OCI-LY1 (cell line): ENCODE measurements around the gene EXOC1L.

Experiments used
- EZH2 ChIP-seq: fragments of 200-600 bp; sonication (generic), shearing (Covaris generic); IDR thresholded peaks from 2 replicates; pipeline ENCODE4 v1.8.0; 2017; ENCODE audit warnings: borderline replicate concordance, mixed run types, mild to moderate bottlenecking, antibody characterized with exemption, low read length, moderate library complexity, mixed read lengths
- TF ChIP-seq, protein P1 (sequence below): fragments of 200-600 bp; sonication (generic), shearing (Covaris generic); IDR thresholded peaks from 2 replicates; pipeline ENCODE4 v1.5.1; 2017; ENCODE audit warnings: mild to moderate bottlenecking, antibody characterized with exemption, low read length, moderate library complexity, mixed read lengths

DNA sequence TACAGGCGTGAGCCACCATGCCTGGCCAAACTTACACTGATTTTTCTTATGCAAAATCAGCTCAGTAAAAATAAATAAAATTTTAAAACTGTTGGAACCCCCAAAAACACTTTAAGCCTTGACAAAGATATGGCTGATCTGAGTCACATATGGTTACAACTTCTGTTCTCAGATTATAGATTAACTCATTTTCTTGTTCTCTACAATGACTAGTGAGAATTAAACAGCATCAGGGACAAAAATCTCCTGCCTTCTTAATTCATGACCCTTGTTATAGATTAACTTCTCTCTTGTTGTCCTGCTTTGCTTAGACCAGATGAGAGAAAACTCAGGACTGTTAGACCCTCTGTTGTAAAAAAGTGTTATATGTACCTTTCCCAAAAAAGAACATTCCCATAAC, 24.2 kb upstream of the EXOC1L start:
- TF ChIP-seq, protein P1, sequence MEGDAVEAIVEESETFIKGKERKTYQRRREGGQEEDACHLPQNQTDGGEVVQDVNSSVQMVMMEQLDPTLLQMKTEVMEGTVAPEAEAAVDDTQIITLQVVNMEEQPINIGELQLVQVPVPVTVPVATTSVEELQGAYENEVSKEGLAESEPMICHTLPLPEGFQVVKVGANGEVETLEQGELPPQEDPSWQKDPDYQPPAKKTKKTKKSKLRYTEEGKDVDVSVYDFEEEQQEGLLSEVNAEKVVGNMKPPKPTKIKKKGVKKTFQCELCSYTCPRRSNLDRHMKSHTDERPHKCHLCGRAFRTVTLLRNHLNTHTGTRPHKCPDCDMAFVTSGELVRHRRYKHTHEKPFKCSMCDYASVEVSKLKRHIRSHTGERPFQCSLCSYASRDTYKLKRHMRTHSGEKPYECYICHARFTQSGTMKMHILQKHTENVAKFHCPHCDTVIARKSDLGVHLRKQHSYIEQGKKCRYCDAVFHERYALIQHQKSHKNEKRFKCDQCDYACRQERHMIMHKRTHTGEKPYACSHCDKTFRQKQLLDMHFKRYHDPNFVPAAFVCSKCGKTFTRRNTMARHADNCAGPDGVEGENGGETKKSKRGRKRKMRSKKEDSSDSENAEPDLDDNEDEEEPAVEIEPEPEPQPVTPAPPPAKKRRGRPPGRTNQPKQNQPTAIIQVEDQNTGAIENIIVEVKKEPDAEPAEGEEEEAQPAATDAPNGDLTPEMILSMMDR = no peak
- TF ChIP-seq EZH2 = no peak
